IPS DF 6.9 (cell line): ENCODE results near the gene CCDC148.
"Not testable (repeated sequence)": the region's sequence is repeated elsewhere in the genome, so short reads cannot be mapped to it uniquely, and the experiment has no call there.

Source experiments
- DNase-seq: peaks from one replicate; pipeline ENCODE4 v3.0.0-alpha.2; 2013; ENCODE audit warnings: low read depth, low spot score
- H3K27ac ChIP-seq: one replicate; pipeline ENCODE4 v1.5.1; 2013; ENCODE audit warnings: low read length, control low read depth
- H3K27me3 ChIP-seq: 2 replicates; pipeline ENCODE4 v1.6.1; 2013; ENCODE audit warnings: mild to moderate bottlenecking, low read length; ENCODE audit not compliant: control insufficient read depth, insufficient read depth
- H3K36me3 ChIP-seq: 2 replicates; pipeline ENCODE4 v1.6.1; 2013; ENCODE audit warnings: low read length; ENCODE audit not compliant: control insufficient read depth, insufficient read depth
- H3K4me1 ChIP-seq: 2 replicates; pipeline ENCODE4 v1.6.1; 2013; ENCODE audit warnings: low read length; ENCODE audit not compliant: control insufficient read depth, insufficient read depth
- H3K4me3 ChIP-seq: 2 replicates; pipeline ENCODE4 v1.5.1; 2013; ENCODE audit warnings: mild to moderate bottlenecking, low read length
- H3K9me3 ChIP-seq: 2 replicates; pipeline ENCODE4 v1.6.1; 2013; ENCODE audit warnings: low read length, inconsistent platforms; ENCODE audit not compliant: control insufficient read depth, insufficient read depth
- WGBS: extraction: QIAGEN DNeasy Blood & Tissue Kit; methylation state at CpG from one replicate; pipeline ENCODE4 v1.1.7; 2013; ENCODE audit warnings: mixed read lengths, missing lambda C conversion rate; ENCODE audit not compliant: insufficient read length, insufficient coverage; 5-methylcytosine and 5-hydroxymethylcytosine counted together

CCDC148 gene

DNA sequence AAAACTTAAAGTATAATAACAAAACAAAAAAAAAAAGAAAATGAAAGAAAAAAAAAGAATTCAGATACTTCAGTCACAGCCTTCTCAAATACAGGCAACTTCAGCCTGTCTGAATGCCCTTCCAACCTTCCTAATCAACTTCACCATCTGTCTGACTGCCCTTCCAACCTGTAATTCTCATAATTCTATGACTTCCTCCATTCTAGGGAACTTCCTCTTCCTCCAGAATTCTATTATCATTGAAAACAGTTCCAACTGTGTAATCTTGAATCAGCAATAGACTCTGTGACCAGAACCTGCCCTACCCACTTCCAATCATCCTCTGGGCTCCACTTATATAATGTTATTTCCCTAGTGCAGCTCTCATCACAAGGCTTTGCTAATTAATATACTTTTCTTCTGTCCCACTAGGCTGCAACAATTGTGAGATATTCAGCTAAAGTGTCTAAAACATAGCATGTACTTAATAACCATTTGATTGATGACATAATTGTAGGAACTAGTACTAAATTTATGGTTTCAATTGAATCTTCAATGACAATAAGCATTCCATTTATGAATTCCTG, 227.5 kb downstream of the CCDC148 start:
- DNase-seq, result no peak
- Histone ChIP-seq H3K27me3 (no peaks in the 10 kb centered on the region), H3K4me3 (no peak overlapping the region), H3K27ac (no peak overlapping the region), H3K9me3 (no peaks in the 10 kb centered on the region), H3K36me3 (no peaks in the 10 kb centered on the region), H3K4me1 (no peaks in the 10 kb centered on the region)

DNA sequence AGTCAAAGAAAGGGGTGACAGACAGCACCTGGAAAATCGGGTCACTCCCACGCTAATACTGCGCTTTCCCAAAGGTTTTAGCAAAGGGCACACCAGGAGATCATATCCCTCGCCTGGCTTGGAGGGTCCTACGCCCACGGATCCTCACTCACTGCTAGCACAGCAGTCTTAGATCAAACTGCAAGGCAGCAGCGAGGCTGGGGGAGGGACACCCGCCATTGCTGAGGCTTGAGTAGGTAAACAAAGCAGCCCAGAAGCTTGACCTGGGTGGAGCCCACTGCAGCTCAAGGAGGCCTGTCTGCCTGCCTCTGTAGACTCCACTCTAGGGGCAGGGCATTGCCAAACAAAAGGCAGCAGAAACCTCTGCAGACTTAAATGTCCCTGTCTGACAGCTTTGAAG, 233.5 kb downstream of the CCDC148 start:
- DNase-seq, H3K4me1 ChIP-seq, H3K4me3 ChIP-seq, H3K36me3 ChIP-seq, H3K27ac ChIP-seq, H3K27me3 ChIP-seq, H3K9me3 ChIP-seq: not testable (repeated sequence)
- WGBS, result no CpG with 5 or more reads among the region's 8 CpGs

DNA sequence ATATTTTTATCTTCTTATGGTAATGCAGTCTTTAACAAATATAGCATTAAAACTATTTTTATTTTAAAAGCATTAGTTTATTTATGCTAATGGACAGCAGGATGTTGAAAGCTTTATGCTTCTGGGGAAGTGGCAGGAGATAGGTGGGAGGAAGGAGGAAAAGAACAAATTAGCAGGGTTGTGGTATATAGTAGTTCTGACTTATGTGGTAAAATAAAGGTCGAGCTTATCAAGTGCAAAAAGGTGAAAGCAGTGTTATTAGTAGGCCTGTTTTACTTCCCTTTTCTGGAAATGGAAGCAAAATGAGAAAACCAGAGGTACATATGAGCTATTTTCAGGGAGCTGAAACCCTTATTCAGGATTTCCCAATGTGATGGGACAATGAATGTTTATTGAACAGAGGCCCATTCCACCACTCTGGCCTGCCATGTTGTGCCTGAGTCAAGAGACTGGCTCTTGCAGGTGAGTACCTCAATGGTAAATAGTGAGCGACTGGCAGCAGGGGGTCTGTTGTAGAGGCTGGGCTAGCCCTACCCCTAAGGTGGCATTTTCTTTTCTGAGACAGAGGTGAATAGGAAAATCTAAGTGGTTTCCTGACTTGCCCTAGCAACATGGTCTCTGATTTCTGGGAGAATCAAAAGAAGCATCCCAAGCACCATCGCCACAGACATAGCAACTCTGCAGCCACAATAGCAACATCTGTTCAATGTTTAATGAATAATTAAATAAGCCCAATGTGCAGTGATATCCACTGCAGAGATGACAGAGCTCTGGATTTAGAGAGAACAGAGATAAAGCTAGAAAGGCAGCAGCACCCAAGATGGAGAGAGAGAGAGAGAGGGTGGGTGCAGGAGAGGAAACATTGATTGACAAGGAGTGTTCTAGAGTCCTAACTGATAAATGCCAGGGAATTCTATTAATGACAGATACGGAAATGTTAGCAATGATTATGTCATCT, 235.2 kb downstream of the CCDC148 start:
- no peak for DNase-seq
- Histone ChIP-seq H3K4me1 (peaks cover 2% of the 10 kb centered on the region; the same call in 1 of the 2 replicates), H3K4me3 (no peak overlapping the region), H3K27me3 (no peaks in the 10 kb centered on the region), H3K9me3 (no peaks in the 10 kb centered on the region; the same call in 1 of the 2 replicates), H3K27ac (no peak overlapping the region), H3K36me3 (no peaks in the 10 kb centered on the region)
- WGBS, result no CpG with 5 or more reads among the region's 4 CpGs

DNA sequence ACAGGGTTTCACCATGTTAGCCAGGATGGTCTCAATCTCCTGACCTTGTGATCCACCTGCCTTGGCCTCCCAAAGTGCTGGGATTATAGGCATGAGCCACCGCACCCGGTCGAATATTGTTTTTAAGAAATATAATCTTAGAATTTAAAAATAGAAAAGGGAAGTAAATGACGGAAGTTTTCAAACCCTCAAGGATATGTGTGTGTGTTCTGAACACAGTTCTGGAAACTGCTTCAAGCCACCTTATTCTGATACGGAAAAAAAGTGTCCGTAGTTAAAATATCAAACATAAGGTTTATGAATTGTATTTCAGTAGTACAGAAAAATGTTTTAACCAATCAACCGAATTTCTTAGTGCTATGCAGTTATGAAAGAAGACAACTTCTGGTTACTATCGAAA, 239.0 kb downstream of the CCDC148 start:
- Histone ChIP-seq H3K9me3 (no peaks in the 10 kb centered on the region; the same call in 1 of the 2 replicates), H3K4me3 (no peak overlapping the region), H3K36me3 (no peaks in the 10 kb centered on the region), H3K27ac (no peak overlapping the region), H3K4me1 (peaks cover 2% of the 10 kb centered on the region), H3K27me3 (no peaks in the 10 kb centered on the region)
- 100% methylated on average over 1 of the region's 8 CpGs for WGBS
- DNase-seq, result no peak

DNA sequence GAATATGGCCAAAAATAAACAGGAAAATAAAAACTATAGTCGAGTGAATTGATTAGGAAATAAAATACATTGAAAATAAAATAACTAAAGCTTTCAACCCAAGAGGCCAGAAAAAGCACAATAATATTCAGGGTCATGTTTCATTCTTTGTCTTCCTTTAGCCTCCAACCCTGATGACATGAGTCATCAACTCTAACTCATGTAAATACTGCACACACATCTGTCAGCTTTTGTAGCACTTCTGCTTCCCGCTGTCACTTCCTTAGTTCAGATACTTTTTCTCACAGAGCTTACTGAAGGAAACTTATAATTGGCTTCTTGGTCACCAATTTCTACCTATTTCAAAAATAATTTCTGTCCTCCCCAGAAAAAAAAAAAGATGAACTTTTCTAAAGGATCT, 242.1 kb downstream of the CCDC148 start:
- Histone ChIP-seq H3K27ac (no peak overlapping the region), H3K36me3 (no peaks in the 10 kb centered on the region), H3K9me3 (no peaks in the 10 kb centered on the region), H3K4me3 (no peak overlapping the region), H3K27me3 (no peaks in the 10 kb centered on the region), H3K4me1 (no peaks in the 10 kb centered on the region; the same call in 1 of the 2 replicates)
- no peak for DNase-seq
- WGBS, result no CpG with 5 or more reads among the region's 2 CpGs

DNA sequence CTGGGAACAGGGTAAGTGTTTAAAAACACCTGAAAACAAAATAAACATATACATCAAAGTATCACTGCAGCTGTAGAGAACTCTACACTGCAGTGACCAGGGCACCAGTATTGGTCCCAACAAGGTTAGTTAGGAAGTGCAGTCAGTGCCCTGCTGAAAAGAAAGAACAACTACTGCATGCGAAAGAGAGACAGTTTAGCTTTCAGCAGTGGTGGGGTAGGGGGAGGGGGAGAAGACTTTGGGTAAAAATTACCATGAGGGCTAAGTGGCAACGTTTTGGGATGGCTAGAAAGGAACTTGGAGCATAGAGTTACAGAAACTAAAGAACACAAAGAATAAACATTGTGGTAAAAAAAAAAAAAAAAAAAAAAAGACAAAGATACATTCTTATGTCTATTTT, 242.8 kb downstream of the CCDC148 start:
- no peaks in the 10 kb centered on the region for H3K9me3 ChIP-seq
- no CpG with 5 or more reads among the region's 2 CpGs for WGBS

DNA sequence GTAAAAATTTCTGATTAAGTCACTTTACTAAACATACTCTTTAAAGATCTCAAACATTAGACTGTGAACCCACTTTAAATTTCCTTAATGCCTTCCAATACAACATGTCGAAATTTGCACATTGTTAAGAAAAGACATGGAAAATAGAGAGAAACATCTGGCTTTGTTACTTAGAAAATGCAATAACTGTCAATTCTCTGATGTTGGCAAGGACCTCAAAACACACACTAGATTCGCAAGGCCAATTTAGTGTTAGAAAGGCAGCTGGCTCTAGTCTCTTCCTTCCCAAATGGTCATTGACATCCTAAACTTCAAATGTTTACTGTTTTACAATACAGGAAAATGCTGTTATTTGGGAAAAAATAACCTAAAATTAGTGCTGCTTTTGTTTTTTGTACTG, 244.3 kb downstream of the CCDC148 start:
- DNase-seq, result no peak
- WGBS, result no CpG with 5 or more reads among the region's 2 CpGs

More for the DNA sequence above, 242.8 kb downstream of the CCDC148 start:
- Histone ChIP-seq H3K4me1 (no peaks in the 10 kb centered on the region; the same call in 1 of the 2 replicates), H3K27ac (no peak overlapping the region), H3K4me3 (no peak overlapping the region), H3K36me3 (no peaks in the 10 kb centered on the region), H3K27me3 (no peaks in the 10 kb centered on the region)
- DNase-seq, result no peak

DNA sequence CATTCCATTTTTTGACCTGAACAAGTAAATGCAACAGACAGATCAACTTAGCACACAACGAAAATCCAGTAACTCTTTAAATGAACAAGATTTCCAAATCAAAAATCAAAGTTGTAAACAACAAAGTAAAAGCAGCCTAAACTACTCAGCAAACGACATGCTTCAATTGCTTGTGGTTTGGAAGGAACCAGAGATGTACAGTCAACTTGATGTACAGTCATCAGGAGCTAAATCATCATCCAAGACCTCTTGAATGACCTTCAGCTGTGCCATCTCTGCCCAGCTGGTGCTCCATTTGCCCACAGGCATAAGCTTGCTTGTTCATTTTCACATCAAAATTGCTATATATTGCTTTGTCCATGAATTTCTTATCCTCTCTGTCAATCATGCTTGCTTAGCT, 245.1 kb downstream of the CCDC148 start:
- no peak overlapping the region for H3K27ac ChIP-seq
- H3K4me1 ChIP-seq, result no peaks in the 10 kb centered on the region; the same call in 1 of the 2 replicates
- no peak for DNase-seq
- H3K27me3 ChIP-seq, result no peaks in the 10 kb centered on the region
- H3K36me3 ChIP-seq, result no peaks in the 10 kb centered on the region
- no peaks in the 10 kb centered on the region for H3K9me3 ChIP-seq
- WGBS, result no CpG with 5 or more reads among the region's 2 CpGs
- no peak overlapping the region for H3K4me3 ChIP-seq

More for the DNA sequence above, 244.3 kb downstream of the CCDC148 start:
- Histone ChIP-seq H3K36me3 (no peaks in the 10 kb centered on the region), H3K27me3 (no peaks in the 10 kb centered on the region), H3K4me1 (no peaks in the 10 kb centered on the region; the same call in 1 of the 2 replicates), H3K27ac (no peak overlapping the region), H3K9me3 (no peaks in the 10 kb centered on the region), H3K4me3 (no peak overlapping the region)

DNA sequence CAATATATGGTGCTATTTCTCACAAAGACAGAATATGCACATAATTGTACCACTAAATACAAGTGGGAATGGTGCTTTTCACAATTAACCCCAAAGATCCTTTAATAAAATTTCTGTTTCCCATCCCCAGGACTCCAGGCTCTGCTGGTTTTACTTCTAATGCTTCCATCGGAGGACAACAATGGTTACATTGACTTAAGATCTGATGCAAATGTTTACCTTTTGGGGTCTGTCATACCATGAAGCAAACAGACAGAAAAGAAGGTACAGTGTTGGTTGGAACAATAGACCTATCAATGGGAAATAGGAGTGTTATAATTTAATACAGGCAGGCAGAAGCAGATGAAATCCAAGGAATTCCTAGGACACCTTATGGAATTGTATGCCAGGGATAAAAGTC, 249.2 kb downstream of the CCDC148 start:
- Histone ChIP-seq H3K27me3 (no peaks in the 10 kb centered on the region), H3K4me3 (no peak overlapping the region), H3K9me3 (no peaks in the 10 kb centered on the region), H3K36me3 (no peaks in the 10 kb centered on the region), H3K27ac (no peak overlapping the region), H3K4me1 (no peaks in the 10 kb centered on the region)
- WGBS, result no CpG with 5 or more reads among the region's 1 CpG
- no peak for DNase-seq

DNA sequence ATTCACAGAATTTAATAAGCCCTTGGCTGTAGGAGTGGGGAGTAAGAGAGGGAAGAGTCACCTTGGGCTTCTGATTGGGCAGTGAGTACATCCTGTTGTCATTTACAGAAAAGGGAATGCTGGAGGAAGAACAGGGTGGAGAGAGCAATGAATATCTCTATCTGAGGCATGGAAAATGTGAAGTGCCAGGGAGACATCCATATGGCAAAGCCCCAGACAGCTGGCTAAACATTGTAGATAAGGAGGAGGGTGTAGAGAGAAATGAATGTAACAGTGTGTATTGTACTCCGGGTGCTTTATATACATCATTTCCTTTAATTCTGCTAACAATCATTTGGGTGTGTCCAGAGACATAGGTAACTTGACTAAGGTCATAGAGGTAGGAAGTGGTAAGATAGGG, 251.3 kb downstream of the CCDC148 start:
- WGBS, result no CpG with 5 or more reads among the region's 1 CpG
- no peak overlapping the region for H3K27ac ChIP-seq
- no peak for DNase-seq
- H3K27me3 ChIP-seq, result no peaks in the 10 kb centered on the region
- no peak overlapping the region for H3K4me3 ChIP-seq
- no peaks in the 10 kb centered on the region for H3K9me3 ChIP-seq
- H3K36me3 ChIP-seq, result no peaks in the 10 kb centered on the region
- H3K4me1 ChIP-seq, result no peaks in the 10 kb centered on the region
